GM21528 (cell line): ENCODE data around the gene SACS.
"Not testable (repeated sequence)": the region's sequence is repeated elsewhere in the genome, so short reads cannot be mapped to it uniquely, and the experiment has no call there.

ENCODE experiments used
- ATAC-seq: cut with Tn5 transposase; IDR thresholded peaks from one replicate; pipeline ENCODE4 v1.9.1; 2021; ENCODE audit warnings: mild to moderate bottlenecking, moderate library complexity; ENCODE audit not compliant: unreplicated experiment, low FRiP score

The SACS gene

DNA sequence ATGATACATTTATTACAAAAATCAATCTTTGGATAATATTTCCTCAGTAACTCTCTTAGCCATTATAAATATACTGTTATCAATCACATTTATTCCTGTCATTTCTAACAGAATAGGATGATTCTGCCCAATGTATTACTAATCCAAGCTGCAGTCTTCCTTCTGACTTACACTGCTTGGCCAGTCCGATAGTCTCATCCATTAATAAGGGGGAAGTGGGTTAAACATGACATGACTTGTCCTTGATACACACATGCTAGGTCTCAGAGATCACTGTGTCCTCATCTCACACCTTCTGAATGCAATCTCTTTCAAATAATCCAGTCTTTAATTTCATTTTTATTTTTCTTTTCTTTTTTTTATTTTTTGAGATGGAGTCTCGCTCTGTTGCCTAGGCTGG is 18.8 kb downstream of the SACS start:
- no peak for ATAC-seq

DNA sequence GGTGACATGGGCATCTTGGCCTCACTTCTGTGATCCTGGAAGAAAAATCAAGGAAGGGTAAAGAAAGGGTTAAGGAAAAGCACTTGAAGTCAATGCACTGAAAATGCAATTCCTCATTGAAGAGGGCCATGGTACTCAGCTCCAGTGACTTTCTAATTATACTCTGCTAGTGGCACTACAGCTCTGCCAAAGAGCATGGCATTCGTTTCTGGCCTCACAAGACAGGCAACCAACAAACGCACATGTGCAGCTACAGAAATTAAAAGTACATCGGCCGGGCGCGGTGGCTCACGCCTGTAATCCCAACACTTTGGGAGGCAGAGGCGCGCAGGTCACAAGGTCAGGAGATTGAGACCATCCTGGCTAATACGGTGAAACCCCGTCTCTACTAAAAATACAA is 21.8 kb downstream of the SACS start:
- no peak for ATAC-seq

DNA sequence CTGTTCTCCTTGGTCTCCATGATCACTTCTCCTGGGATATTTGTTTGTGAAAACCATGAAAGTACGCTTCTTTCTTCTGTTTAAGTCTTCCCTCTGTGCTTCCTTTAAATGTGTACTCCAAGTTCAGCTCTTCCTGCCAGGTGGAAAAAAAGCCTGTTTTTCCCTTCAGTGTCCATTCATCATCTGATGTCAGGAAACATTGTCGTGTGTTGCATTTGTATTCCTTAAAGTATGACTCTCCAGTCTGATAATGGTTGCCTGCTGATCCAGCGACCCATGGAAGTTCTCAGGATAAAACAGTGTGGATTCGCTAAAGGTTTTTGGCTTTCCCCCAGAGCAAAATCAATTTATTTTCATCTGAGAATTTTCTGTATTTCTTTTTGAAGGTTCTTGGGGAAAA is 22.3 kb downstream of the SACS start:
- no peak for ATAC-seq

DNA sequence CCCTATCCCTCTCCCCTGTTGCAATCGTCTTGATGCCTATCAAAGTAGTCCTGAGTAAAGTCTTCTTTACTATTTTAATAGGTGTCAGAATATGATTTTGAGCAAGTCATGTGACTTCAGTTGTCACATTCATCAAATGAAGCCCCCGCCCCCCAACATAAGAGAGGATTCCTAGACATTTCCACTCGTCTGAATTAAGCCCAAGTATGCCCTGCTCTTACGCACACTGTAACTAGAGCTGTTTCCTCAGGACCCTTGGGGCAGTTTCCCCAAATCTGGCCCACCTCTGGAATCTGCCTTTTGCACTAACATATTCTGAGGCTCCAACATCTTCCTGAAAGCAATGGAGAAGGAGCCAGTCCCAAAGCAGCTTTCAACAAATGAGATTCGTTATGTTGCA is 25.5 kb downstream of the SACS start:
- ATAC-seq, result no peak

DNA sequence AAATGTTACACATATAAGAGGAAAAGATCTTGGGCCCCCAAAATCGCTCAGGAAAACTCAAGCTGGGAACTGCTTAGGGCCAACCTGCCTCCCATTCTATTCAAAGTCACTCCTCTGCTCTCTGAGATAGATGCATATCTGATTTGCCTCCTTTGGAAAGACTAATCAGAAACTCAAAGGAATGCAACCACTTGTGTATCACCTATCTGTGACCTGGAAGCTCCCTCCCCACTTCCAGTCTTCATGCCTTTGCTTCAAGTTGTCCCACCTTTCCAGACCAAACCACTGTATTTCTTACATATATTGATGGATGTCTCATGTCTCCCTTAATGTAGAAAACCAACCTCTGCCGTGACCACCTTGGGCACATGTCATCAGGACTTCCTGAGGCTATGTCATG is 32.3 kb downstream of the SACS start:
- not testable (repeated sequence) for ATAC-seq

DNA sequence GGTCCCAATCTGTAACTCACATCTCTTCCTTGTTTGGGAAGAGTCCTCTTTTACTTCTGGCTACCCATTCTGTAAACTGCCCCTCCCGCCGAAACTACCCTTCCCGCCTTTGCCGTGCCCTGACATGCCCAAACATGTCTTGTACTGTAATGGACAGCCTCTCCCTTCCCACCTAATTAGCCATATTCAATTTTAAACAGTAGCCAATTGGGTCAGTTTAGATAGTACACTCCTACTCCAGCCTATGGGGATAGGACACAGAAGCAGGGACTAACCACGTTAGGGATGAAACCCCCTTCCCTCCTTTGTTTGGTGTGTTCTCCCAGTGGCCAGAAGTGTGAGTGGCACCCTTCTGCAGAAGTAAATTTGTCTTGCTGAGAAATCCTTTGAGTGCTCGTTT is 34.2 kb downstream of the SACS start:
- no peak for ATAC-seq

DNA sequence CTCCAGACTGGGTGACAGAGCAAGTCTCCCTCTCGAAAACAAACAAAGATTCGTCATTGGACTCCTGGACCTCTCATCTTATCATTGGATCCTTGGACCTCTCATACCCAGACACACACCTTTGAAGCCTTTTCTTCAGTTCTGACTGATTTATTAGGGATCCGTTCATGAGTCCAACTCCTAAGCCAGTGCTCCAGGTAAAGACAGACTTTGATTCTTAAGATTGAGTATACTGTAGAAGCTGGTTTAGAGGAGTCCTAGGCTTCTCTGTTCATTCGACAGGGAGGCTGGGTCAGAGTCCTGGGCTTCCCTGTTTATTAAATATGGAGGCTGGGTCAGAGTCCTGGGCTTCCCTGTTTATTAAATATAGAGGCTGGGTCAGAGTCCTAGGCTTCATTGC is 38.7 kb downstream of the SACS start:
- no peak for ATAC-seq

DNA sequence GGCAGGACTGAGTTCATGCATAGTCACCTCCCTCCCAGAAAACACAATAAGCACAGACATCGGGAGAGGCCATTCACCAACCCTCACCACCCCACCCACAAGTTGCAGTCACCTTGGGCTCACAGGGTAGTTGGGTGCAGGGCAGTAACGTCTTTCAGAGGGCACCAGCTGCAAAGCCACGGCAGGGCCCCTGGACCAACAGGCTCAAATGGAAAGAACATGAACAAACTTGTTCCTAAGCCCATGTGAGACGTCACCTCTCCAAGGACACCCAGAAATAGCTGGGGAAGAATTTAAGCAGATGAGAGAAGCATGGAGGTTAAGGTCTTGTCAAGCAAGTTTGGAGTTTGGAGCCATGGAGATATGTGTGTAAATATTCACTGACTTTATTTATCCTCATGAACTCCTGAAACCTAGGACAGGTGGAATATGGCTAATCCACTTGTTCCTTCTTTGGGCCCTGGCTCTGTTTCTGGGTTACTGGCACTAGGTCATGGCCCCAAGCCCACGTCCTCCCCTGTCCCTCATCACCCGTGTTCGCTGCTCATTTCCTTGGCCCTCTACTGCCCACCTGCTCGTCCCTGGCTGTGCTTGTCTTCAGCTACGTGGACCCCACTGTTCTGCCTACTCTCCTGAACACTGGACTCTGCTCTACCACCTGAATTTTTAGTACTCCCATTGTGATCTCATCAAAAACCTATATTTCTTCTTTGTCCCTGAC is 40.4 kb downstream of the SACS start:
- no peak for ATAC-seq

DNA sequence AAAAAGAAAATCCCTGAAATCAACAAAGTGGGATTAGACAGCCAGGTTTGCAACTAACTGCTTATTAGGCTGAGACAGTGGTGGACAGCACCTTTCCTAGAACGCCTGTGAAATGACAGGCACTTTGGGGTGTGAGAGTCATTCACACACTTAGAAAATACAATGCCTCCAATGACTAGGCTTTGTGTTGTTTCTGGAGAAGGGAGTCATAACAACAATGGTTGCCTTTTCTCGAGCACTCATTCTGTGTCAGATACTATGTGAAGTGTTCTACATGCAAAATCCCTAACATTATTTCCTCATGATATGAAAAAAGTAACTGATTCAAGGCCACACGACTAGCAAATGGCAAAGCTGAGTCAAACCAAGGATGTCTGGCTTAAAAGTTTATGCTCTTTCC is 41.2 kb downstream of the SACS start:
- ATAC-seq, result no peak

DNA sequence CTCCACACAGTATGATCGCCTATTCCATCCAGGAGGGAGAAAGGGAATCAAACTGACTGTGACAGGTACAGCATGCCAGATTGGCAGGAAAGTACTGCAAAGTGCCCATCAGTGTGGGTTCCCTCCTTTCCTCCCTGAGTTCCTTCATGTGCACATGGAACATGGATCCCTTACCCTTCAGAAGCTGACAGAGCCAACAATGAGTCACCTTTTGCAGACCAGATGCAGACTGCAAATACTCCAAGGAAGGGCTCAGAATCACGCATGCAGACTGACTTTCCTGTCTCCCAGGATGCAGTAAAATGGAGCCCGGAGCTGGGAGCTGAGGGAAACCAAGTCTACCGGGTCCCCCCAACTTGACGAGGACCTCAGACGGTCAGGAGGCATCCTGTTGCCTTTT is 41.8 kb downstream of the SACS start:
- ATAC-seq, result no peak

DNA sequence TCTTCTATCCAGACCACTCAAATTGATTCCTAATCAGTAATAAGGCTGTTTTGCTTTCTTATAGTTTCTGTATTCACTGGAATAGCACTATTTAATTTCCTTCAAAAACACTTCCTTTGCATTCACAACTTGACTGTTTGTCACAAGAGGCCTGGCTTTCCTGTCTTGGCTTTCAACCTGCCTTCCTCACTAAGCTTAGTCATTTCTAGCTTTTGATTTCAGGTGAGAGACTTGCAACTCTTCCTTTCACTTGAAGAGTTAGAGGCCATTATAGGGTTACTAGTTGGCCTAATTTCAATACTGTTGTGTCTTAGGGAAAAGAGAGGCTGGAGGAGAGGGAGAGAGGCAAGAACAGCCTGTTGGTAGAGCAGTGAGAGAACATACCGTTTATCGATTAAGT is 47.0 kb downstream of the SACS start:
- peak; percentile 65 for ATAC-seq

DNA sequence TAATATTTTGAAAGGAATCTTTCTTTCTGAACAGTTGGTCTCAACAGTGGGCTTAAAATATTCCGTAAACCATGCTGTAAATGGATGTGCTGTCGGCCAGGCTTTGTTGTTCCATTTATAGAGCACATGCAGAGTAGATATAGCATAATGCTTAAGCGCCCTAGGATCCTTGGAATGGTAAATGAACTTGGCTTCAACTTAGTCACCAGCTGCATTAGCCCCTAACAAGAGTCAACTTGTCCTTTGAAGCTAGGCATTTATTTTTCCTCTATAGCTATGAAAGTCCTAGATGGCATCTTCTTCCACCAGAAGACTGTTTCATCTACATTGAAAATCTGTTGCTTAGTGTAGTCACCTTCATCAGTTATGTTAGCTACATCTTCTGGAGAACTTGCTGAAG is 47.6 kb downstream of the SACS start:
- ATAC-seq, result no peak

DNA sequence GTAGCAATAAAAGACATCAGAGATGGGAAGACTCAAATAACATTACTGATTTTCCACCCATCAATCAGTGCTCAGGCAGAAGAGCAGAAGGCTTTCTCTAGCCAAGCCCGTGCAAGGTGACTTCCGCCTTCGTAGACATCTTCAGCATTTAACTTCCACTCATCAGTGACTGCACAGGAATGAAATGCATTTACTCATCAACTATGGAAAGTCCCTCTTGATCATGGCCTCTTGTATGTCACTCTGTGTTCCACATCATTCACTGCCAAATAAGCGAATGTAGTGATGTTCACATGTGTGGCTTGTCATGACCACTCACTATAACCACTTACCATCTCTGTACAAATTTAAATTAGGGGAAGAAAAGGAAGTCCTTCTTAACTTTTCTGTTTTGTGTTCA is 49.4 kb downstream of the SACS start:
- ATAC-seq, result peak; percentile 90

DNA sequence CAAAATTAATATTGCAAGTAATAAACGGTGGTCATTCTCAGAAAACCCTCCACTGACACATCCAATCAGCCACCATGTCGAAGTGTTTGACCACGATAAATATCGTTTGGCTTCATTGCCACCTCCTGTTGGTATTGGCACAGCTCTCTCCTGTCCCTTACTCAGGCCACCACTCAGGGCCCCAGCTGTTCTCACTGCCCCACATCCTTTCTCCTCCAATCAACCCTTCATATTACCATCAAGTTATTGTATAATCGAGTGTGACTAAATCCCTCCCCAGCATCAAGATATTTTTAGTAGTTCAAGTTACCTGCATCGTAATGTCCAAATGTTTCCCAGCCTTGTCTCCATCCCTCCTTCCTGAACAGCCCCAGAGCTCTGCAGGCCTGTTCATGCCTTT is 50.4 kb downstream of the SACS start:
- ATAC-seq, result no peak

DNA sequence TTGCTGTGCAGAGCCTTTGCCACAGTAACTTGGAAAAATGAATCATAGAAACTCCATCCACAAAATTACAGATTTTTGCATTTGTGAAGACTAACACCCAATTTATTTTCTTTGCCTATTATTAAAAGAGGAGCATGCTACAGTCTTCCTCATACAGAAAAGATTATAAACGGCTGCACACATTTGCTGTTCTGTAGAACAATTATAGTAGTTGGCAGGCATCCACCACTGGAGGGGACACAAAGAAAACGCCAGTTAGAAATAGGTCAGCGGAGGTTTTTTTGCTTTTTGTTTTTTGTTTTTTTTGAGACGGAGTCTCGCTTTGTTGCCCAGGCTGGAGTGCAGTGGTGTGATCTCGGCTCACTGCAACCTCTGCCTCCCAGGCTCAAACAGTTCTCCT is 51.6 kb downstream of the SACS start:
- ATAC-seq, result no peak

DNA sequence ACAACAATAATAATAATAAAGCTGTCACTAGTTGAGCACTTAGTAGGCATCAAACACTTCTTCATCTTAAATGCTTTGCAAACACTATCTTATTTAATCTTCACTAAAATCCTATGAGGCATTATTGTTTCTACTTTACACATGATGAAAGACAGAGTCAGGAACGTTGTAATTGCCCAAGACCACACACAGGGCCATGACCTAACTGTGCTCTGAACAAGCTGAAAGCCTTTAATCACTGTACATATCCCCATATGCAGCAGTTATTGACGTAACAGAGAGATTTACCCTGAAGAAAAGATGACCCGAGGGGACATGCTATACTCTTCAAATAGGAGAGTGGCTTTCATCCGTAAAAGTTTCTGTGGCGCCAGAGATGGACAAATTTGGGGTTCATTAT is 53.0 kb downstream of the SACS start:
- ATAC-seq, result no peak

DNA sequence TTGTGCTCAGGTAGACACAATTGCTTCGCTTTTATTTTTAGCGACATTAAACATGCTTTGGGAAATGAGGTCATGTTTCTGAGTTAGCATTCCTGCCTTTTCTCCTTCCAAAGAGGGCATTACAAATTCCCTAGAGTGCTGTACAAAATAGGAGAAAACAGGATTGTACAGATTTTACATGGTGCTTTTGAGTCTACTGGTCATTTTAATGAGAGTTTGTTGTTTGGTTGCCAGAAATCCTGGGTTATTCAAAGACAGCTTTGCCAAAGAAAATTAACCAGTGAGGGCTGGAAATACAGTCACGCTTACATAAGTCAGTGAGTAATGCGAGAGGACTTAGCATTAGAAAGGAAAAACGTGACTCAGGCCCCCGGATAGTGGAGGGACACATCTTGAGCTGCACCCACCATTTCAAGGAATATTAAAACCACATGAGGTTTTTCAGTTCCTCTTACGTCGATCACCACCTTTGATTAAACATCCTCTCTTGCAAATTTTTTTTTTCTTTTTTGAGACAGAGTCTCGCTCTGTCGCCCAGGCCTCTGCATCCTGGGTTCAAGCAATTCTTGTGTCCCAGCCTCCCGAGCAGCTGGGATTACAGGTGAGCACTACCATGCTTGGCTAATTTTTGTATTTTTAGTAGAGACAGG is 55.4 kb downstream of the SACS start:
- no peak for ATAC-seq

DNA sequence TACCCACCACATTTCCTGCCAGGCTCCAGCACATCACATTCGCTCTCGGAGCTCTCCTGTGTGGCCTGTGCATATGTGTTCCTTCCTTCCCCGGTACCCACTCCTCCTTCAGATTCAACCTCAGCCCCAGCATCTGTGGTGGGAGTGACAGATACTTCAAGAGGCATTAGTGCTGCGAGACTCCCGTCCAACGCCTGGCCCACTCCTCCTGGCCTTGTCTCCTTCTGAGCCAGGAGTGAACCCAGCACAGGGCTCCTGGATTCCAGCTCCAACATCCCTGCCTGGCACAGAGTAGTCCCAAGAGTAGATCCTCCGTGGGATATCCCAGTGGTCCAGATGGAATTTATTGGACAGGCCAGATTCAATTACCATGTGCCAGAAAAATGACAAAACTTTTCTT is 55.9 kb downstream of the SACS start:
- no peak for ATAC-seq

DNA sequence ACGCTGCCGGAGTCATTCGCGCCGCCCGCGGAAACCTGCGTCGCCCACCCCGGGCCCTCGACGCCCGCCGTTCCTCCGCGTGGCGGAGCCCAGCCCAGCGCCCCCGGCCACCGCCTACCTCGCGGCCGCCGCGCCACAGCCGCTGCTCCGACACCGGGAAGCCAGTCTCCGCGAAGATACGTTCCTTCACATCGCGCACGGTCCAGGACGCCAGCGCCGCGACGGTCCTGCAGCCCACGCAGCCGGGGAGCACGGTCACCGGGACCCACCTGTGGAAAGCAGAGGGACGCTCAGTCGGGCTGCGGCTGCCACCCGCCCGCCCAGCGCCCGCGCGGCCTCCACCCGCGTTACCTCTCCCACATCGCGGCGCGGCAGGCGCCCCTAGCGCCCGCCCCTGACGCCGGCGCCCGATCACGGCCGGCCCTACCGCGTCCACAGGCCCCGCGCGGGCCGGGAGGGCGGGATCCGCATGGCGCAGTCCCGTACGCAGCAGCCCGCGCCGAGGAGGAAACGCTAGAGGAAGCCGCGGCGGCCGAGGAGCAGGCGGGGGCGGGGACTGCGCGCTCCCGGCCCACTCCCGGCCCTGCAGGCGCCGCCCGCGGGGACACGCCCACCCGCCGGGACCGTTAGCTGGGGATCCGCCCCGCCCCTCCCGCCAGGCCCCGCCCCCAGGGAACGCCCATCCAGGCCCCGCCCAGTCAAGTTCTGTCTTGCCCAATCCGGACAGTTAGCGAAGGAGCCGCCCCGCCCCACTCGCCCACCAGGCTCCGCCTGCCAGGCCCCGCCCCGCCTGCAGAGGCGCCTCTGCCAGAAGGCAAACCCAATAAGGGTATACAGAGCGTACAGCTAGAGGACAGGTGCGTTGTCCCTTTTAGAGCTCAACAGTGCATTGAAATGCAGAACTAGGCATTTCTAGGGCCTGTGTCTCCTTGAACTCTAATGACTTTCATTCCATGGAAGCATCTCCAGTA is 58.2 kb downstream of the SACS start:
- peak; percentile 86 for ATAC-seq

DNA sequence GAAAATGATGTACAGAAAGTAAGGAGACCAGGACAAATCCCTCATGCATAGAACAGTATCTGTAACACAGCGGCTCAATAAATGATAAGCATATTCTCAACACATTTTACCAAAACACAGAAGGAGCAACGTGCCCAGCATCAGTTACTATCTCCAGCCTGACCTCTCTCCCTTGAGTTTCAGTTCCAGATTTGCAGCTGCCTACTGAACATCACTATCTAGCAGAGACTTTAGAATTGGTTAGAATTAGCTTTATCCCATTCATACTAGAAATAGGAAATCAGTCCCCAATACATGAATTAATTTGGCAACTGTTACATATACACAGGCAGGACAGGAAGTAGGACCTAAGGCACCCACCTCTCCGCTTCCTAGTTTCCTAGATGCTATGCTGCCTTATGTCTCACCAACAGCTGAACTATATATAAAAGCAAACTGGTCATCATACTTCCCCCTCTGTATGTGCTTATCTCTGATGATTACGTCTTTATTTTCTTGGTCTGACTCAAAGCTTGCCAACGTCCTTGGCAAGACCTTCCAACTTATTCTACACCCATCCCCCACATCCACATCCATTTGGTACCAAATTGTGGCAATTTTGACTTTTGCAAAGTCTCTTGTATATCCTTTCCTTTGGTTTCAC is 61.1 kb downstream of the SACS start:
- no peak for ATAC-seq

DNA sequence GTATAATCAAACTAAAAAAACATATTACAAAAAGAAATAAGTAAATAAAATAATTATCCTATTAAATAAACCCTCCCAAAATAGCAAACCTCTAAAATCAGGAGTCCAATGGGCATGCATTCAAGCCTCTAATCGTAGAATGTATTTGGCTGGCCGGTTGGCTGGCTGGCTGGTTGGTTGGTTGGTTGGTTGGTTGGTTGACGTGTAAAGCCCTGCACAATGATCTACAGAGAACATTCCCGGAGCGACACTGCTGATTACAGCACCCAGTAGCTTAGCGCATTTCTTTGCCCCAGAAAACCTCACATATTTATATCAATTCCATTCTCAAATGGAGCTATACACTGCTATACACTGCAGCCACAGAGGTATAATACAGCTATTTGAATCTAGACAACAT is 65.6 kb downstream of the SACS start:
- no peak for ATAC-seq
